Keratinocyte (primary cell): ENCODE data around the gene RRAS2. TPM values are rescaled to one million over a fixed set of nuclear protein-coding genes. Genes with fewer than 3 reads are reported as not detected.

Experiments
- DNase-seq: peaks from one replicate; pipeline ENCODE4 v3.0.0-alpha.2; 2011; ENCODE audit warnings: low read depth, missing footprints, low spot score
- FAIRE-seq: peaks from 2 replicates; lab custom pipeline; 2011; peaks lifted over from hg19 to GRCh38; lab: Jason Lieb, UNC
- H2AFZ ChIP-seq: 2 replicates; pipeline ENCODE4 v1.6.0; 2012; ENCODE audit warnings: low read length, control low read depth, inconsistent platforms; ENCODE audit not compliant: control insufficient read depth
- H3K27ac ChIP-seq: 2 replicates; pipeline ENCODE4 v1.5.1; 2011; ENCODE audit warnings: low read length; ENCODE audit not compliant: control insufficient read depth, insufficient read depth
- H3K27me3 ChIP-seq: 3 replicates; pipeline ENCODE4 v1.6.0; 2011; ENCODE audit warnings: low read length; ENCODE audit not compliant: control insufficient read depth, insufficient read depth; ENCODE audit errors: extremely low read depth
- H3K36me3 ChIP-seq, 2 experiments: 2 replicates in 1 of 2; 3 replicates in 1 of 2; pipeline ENCODE4 v1.5.1; 2011; ENCODE audit warnings: low read length in 2 of 2, mild to moderate bottlenecking in 1 of 2; ENCODE audit not compliant: control insufficient read depth in 2 of 2, insufficient read depth in 2 of 2; ENCODE audit errors: extremely low read depth in 1 of 2
- H3K4me1 ChIP-seq: 3 replicates; pipeline ENCODE4 v1.5.1; 2011; ENCODE audit warnings: low read length; ENCODE audit not compliant: control insufficient read depth, insufficient read depth; ENCODE audit errors: extremely low read depth
- H3K4me2 ChIP-seq: 3 replicates; pipeline ENCODE4 v1.6.0; 2011; ENCODE audit warnings: low read depth, low read length; ENCODE audit not compliant: control insufficient read depth, insufficient read depth; ENCODE audit errors: extremely low read depth
- H3K4me3 ChIP-seq, 3 experiments: fragments of 200-600 bp in 1 of 3; sonication (generic) in 1 of 3; 2 replicates in 2 of 3; 3 replicates in 1 of 3; pipeline ENCODE4 v1.5.1; 2011 to 2016; ENCODE audit warnings: low read length in 3 of 3, mild to moderate bottlenecking in 3 of 3, control low read depth in 2 of 3, inconsistent platforms in 1 of 3, low read depth in 1 of 3, mixed read lengths in 1 of 3, mixed run types in 1 of 3, moderate library complexity in 1 of 3; ENCODE audit not compliant: control insufficient read depth in 2 of 3, insufficient read depth in 2 of 3; ENCODE audit errors: extremely low read depth in 1 of 3
- H3K79me2 ChIP-seq: 2 replicates; pipeline ENCODE4 v1.6.0; 2012; ENCODE audit warnings: low read length; ENCODE audit not compliant: control insufficient read depth, insufficient read depth
- H3K9ac ChIP-seq: 3 replicates; pipeline ENCODE4 v1.6.0; 2011; ENCODE audit warnings: low read length; ENCODE audit not compliant: control insufficient read depth, insufficient read depth; ENCODE audit errors: extremely low read depth
- H3K9me1 ChIP-seq: 3 replicates; pipeline ENCODE4 v1.6.0; 2011; ENCODE audit warnings: low read length; ENCODE audit not compliant: control insufficient read depth, insufficient read depth; ENCODE audit errors: extremely low read depth
- H3K9me3 ChIP-seq: 2 replicates; pipeline ENCODE4 v1.5.1; 2012; ENCODE audit warnings: low read depth, low read length; ENCODE audit not compliant: control insufficient read depth
- H4K20me1 ChIP-seq: 3 replicates; pipeline ENCODE4 v1.6.0; 2011; ENCODE audit warnings: low read length; ENCODE audit not compliant: control insufficient read depth, insufficient read depth; ENCODE audit errors: extremely low read depth
- CTCF ChIP-seq, 3 experiments: IDR thresholded peaks in 1 of 3; conservative IDR thresholded peaks in 1 of 3; optimal IDR thresholded peaks in 1 of 3; 2 replicates in 2 of 3; 3 replicates in 1 of 3; pipeline versions ENCODE3 to v1.5.1; 2011; ENCODE audit warnings: low read length in 3 of 3, mild to moderate bottlenecking in 3 of 3, moderate library complexity in 2 of 3, control low read depth in 1 of 3, inconsistent platforms in 1 of 3; ENCODE audit not compliant: insufficient read depth in 2 of 3; ENCODE audit errors: extremely low read depth in 1 of 3
- EZH2 ChIP-seq: IDR thresholded peaks from one replicate; pipeline ENCODE4 v1.6.1; 2012; ENCODE audit warnings: inconsistent platforms, mild to moderate bottlenecking, low read length, moderate library complexity
- dilution Hi-C: fragments of 300-500 bp; cut with MboI; formaldehyde crosslinking; loops from one replicate; pipeline ENCODE4 v1.7.0; 2020; ENCODE audit warnings: low sequenced_read_pairs; ENCODE audit not compliant: extremely low pct_ligation_motif_present
- polyA plus RNA-seq, 5 experiments: library from polyadenylated mRNA; depleted of rRNA in 3 of 5; stranded (reverse) in 3 of 5; stranded (forward) in 1 of 5; unstranded in 1 of 5; fragments of >200 nt; gene quantifications; 1 replicate in 1 of 5; 2 replicates in 3 of 5; 3 replicates in 1 of 5; pipeline versions ENCODE4 v1.2.1 to v1.2.3, GENCODE V29; 2011 to 2012; ENCODE audit warnings: missing spikeins in 2 of 5, low read depth in 1 of 5, low replicate concordance in 1 of 5

RRAS2 gene
- polyA plus RNA-seq, 1 donor (not counting 4 experiments of a cell fraction or from before 2014, with no cell fraction given) = 99.3 TPM

- dilution Hi-C loops = no loop called here
- H3K27ac ChIP-seq = no peak overlapping the region
- no peak overlapping the region for H3K4me2 ChIP-seq
- H3K4me1 ChIP-seq = peaks cover 13% of the 10 kb centered on the region
- DNase-seq (no peak), FAIRE-seq (no peak)
- no peaks in the 10 kb centered on the region for H3K36me3 ChIP-seq
- H3K9me1 ChIP-seq = no peaks in the 10 kb centered on the region
- H3K9ac ChIP-seq = no peak overlapping the region
- no peak overlapping the region for H2AFZ ChIP-seq
- TF ChIP-seq CTCF (optimal IDR thresholded peaks at IDR 0.05 in 1 of 3, IDR thresholded peaks at IDR 0.05 in 1 of 3, conservative IDR thresholded peaks at IDR 0.05 in 1 of 3; ENCODE audit: extremely low read depth in 1 of 3, insufficient read depth in 2 of 3, low read length in 3 of 3) = no peak
- TF ChIP-seq EZH2 = no peak
- no peak overlapping the region for H3K4me3 ChIP-seq
- H4K20me1 ChIP-seq = no peaks in the 10 kb centered on the region
- H3K79me2 ChIP-seq = peaks cover 95% of the 10 kb centered on the region
- no peaks in the 10 kb centered on the region for H3K27me3 ChIP-seq
- no peaks in the 10 kb centered on the region for H3K9me3 ChIP-seq
Observed at GRCh38 chr11:14331476-14332136, 27.4 kb downstream of the RRAS2 start.

- H3K9me3 ChIP-seq = no peaks in the 10 kb centered on the region
- no peak overlapping the region for H3K9ac ChIP-seq
- DNase-seq (no peak), FAIRE-seq (no peak)
- H3K9me1 ChIP-seq = no peaks in the 10 kb centered on the region
- no peak overlapping the region for H3K4me2 ChIP-seq
- dilution Hi-C loops = no loop called here
- H3K4me1 ChIP-seq = peaks cover 6% of the 10 kb centered on the region
- no peaks in the 10 kb centered on the region for H4K20me1 ChIP-seq
- peaks cover 95% of the 10 kb centered on the region for H3K79me2 ChIP-seq
- H2AFZ ChIP-seq = no peak overlapping the region
- H3K27me3 ChIP-seq = no peaks in the 10 kb centered on the region
- no peaks in the 10 kb centered on the region for H3K36me3 ChIP-seq
- H3K4me3 ChIP-seq = no peak overlapping the region
- TF ChIP-seq CTCF (optimal IDR thresholded peaks at IDR 0.05 in 1 of 3, IDR thresholded peaks at IDR 0.05 in 1 of 3, conservative IDR thresholded peaks at IDR 0.05 in 1 of 3; ENCODE audit: extremely low read depth in 1 of 3, insufficient read depth in 2 of 3, low read length in 3 of 3) = no peak
- TF ChIP-seq EZH2 = no peak
- no peak overlapping the region for H3K27ac ChIP-seq
Observed at GRCh38 chr11:14330881-14331280, 28.1 kb downstream of the RRAS2 start.
